Fibroblast of villous mesenchyme (primary cell): ENCODE data around the gene GPR160. TPM values are rescaled to one million over a fixed set of nuclear protein-coding genes. Genes with fewer than 3 reads are reported as not detected.
A peak's percentile ranks its signal among the peaks of the same experiment; 100 is the strongest.

ENCODE experiments used
- DNase-seq: peaks from one replicate; pipeline ENCODE4 v3.0.0-alpha.2; 2010; ENCODE audit warnings: low read depth
- H3K4me3 ChIP-seq: 2 replicates; pipeline ENCODE4 v1.5.1; 2011; ENCODE audit warnings: low read depth, mild to moderate bottlenecking, low read length
- CTCF ChIP-seq: IDR thresholded peaks from 2 replicates; pipeline ENCODE4 v1.5.1; 2012; ENCODE audit warnings: low read depth, mild to moderate bottlenecking, low read length; ENCODE audit not compliant: insufficient read depth
- small RNA-seq: library from RNA; depleted of rRNA; stranded (forward); fragments of <200 nt; gene quantifications from one replicate; pipeline ENCODE3, GENCODE V24; 2012
- total RNA-seq: library from RNA; depleted of rRNA; stranded (reverse); fragments of >200 nt; gene quantifications from 2 replicates; pipeline ENCODE4 v1.2.3, GENCODE V29; 2012

The GPR160 gene
- total RNA-seq, 1 donor = 0.43 TPM

- peak; percentile 28 for DNase-seq
- H3K4me3 ChIP-seq = no peak overlapping the region
- TF ChIP-seq CTCF = no peak
Observed at GRCh38 chr3:170128259-170128976, 90.6 kb downstream of the GPR160 start.

GRCh38 chr3:170128977-170129431, 91.2 kb downstream of the GPR160 start:
- peak; percentile 12 for DNase-seq
- no peak overlapping the region for H3K4me3 ChIP-seq
- TF ChIP-seq CTCF = no peak

- H3K4me3 ChIP-seq = no peak overlapping the region
- DNase-seq = peak; percentile 16
Observed at GRCh38 chr3:170130532-170130931, 92.7 kb downstream of the GPR160 start.

GRCh38 chr3:170132335-170132734, 94.5 kb downstream of the GPR160 start:
- TF ChIP-seq CTCF = no peak
- H3K4me3 ChIP-seq = no peak overlapping the region
- DNase-seq = no peak

More at GRCh38 chr3:170130532-170130931, 92.7 kb downstream of the GPR160 start:
- no peak for TF ChIP-seq CTCF

Small RNA genes within 50 kb of the gene (small RNA-seq; reads per million reads assigned to genes)
- gene RNU4-38P = not detected

Other genes starting within 250 kb of the GPR160 start
- 0.32 TPM in 1 of 2 replicates, not detected in the other for gene LRRIQ4, start 225.1 kb upstream of the GPR160 start, total RNA-seq
- gene LRRC34, start 225.1 kb upstream of the GPR160 start, total RNA-seq = 3.5 and 4.3 TPM in 2 replicates
- not detected in 2 replicates for gene LRRC31, start 168.1 kb upstream of the GPR160 start, total RNA-seq
- not detected in 2 replicates for gene SAMD7, start 126.4 kb upstream of the GPR160 start, total RNA-seq
- 27.7 and 47.9 TPM in 2 replicates for gene SEC62, start 71.2 kb upstream of the GPR160 start, total RNA-seq
- 37.0 and 51.4 TPM in 2 replicates for gene PHC3, start 143.7 kb downstream of the GPR160 start, total RNA-seq
- 81.8 and 98.4 TPM in 2 replicates for gene PRKCI, start 184.4 kb downstream of the GPR160 start, total RNA-seq